HepG2 (cell line): ENCODE measurements around the gene CCDC142. TPM values are rescaled to one million over a fixed set of nuclear protein-coding genes. Genes with fewer than 3 reads are reported as not detected.

ENCODE experiments used
- ATM ChIP-seq: fragments of 450-650 bp; IDR thresholded peaks from 2 replicates; pipeline ENCODE4 v1.7.1; 2017; ENCODE audit warnings: mild to moderate bottlenecking, borderline replicate concordance
- HDAC6 ChIP-seq: fragments of 200-600 bp; sonication (generic); IDR thresholded peaks from 2 replicates; pipeline ENCODE4 v1.7.0; 2017; ENCODE audit warnings: mild to moderate bottlenecking, antibody characterized with exemption, low read length, low read depth
- HOXA3 ChIP-seq: sonication (generic); formaldehyde crosslinking; IDR thresholded peaks from 2 replicates; pipeline ENCODE4 v1.5.0; 2020; ENCODE audit warnings: missing genetic modification reagents
- SIX4 ChIP-seq: sonication (generic); formaldehyde crosslinking; IDR thresholded peaks from 2 replicates; pipeline ENCODE4 v1.4.0; 2020; ENCODE audit warnings: missing genetic modification reagents
- SRSF9 ChIP-seq: fragments of 200-400 bp; formaldehyde crosslinking; IDR thresholded peaks from 2 replicates; pipeline ENCODE4 v1.6.1; 2018; ENCODE audit warnings: borderline replicate concordance, mild to moderate bottlenecking, low read depth, low read length; ENCODE audit not compliant: insufficient read depth, poor library complexity, severe bottlenecking
- U2AF2 ChIP-seq: fragments of 200-400 bp; formaldehyde crosslinking; IDR thresholded peaks from 2 replicates; pipeline ENCODE4 v1.6.1; 2017; ENCODE audit warnings: low read depth, mild to moderate bottlenecking, low read length
- ZBTB7B ChIP-seq: sonication (generic); formaldehyde crosslinking; IDR thresholded peaks from 2 replicates; pipeline ENCODE4 v1.4.0; 2020; ENCODE audit warnings: missing genetic modification reagents
- ZFP36 ChIP-seq: fragments of 150-350 bp; IDR thresholded peaks from 2 replicates; pipeline ENCODE4 v1.6.1; 2018; ENCODE audit warnings: borderline replicate concordance, low read length, low read depth; ENCODE audit not compliant: partially characterized antibody
- ZKSCAN5 ChIP-seq: sonication (generic); formaldehyde crosslinking; IDR thresholded peaks from 2 replicates; pipeline ENCODE4 v1.5.1; 2020; ENCODE audit warnings: mild to moderate bottlenecking, missing genetic modification reagents
- ZNF292 ChIP-seq: sonication (generic); formaldehyde crosslinking; IDR thresholded peaks from 2 replicates; pipeline ENCODE4 v1.8.1; 2022; ENCODE audit warnings: mild to moderate bottlenecking, low read depth, missing genetic modification reagents, borderline replicate concordance
- ZNF549 ChIP-seq: sonication (generic); formaldehyde crosslinking; IDR thresholded peaks from 2 replicates; pipeline ENCODE4 v1.5.0; 2020; ENCODE audit warnings: missing genetic modification reagents
- ZNF782 ChIP-seq: sonication (generic); formaldehyde crosslinking; IDR thresholded peaks from 2 replicates; pipeline ENCODE4 v1.4.0; 2020; ENCODE audit warnings: missing genetic modification reagents, mild to moderate bottlenecking, borderline replicate concordance
- polyA plus RNA-seq, 8 experiments: library from polyadenylated mRNA; depleted of rRNA in 3 of 8; stranded (reverse) in 7 of 8; unstranded in 1 of 8; fragments of >200 nt; fragmentation: Illumina TruSeq in 4 of 8; extraction: Trizol in 4 of 8; gene quantifications; 2 replicates each; pipeline versions ENCODE4 v1.2.1 to v1.2.3, GENCODE V29; 2011 to 2016; ENCODE audit warnings: low read depth in 4 of 8, missing spikeins in 1 of 8, mixed read lengths in 1 of 8; ENCODE audit not compliant: insufficient read depth in 1 of 8
- total RNA-seq, 5 experiments: library from RNA; depleted of rRNA; stranded (reverse); fragments of >200 nt; fragmentation: Illumina TruSeq; extraction: Trizol; gene quantifications; 2 replicates each; pipeline ENCODE4 v1.2.3, GENCODE V29; 2016; ENCODE audit warnings: low read depth in 1 of 5
- TF ChIP-seq, protein P1 (sequence below): sonication (generic); formaldehyde crosslinking; IDR thresholded peaks from 2 replicates; pipeline ENCODE4 v1.9.0; 2021; ENCODE audit warnings: missing genetic modification reagents, borderline replicate concordance
- TF ChIP-seq, protein P2 (sequence below), 2 experiments: fragments of 450-650 bp in 1 of 2; sonication (generic) in 1 of 2; formaldehyde crosslinking; IDR thresholded peaks; 2 replicates each; pipeline versions ENCODE4 v1.5.0 to v1.8.0; 2020 to 2022; ENCODE audit warnings: mild to moderate bottlenecking in 1 of 2, missing genetic modification reagents in 1 of 2
- TF ChIP-seq, protein P3 (sequence below): IDR thresholded peaks from 2 replicates; pipeline ENCODE4 v1.6.1; 2016; ENCODE audit warnings: low read depth, control low read depth
- TF ChIP-seq, protein P4 (sequence below): sonication (generic); formaldehyde crosslinking; IDR thresholded peaks from 2 replicates; pipeline ENCODE4 v1.5.0; 2020; ENCODE audit warnings: mild to moderate bottlenecking, missing genetic modification reagents
- TF ChIP-seq, protein P5 (sequence below): sonication (generic); formaldehyde crosslinking; conservative IDR thresholded peaks from 2 replicates; pipeline ENCODE4 v1.4.0; 2020; ENCODE audit warnings: missing genetic modification reagents

The CCDC142 gene
- total and polyA plus RNA-seq, 2 of the 13 experiments (the other 11 are each of a cell fraction or from before 2014, with no cell fraction given) = 14.7 to 30.4 TPM

DNA sequence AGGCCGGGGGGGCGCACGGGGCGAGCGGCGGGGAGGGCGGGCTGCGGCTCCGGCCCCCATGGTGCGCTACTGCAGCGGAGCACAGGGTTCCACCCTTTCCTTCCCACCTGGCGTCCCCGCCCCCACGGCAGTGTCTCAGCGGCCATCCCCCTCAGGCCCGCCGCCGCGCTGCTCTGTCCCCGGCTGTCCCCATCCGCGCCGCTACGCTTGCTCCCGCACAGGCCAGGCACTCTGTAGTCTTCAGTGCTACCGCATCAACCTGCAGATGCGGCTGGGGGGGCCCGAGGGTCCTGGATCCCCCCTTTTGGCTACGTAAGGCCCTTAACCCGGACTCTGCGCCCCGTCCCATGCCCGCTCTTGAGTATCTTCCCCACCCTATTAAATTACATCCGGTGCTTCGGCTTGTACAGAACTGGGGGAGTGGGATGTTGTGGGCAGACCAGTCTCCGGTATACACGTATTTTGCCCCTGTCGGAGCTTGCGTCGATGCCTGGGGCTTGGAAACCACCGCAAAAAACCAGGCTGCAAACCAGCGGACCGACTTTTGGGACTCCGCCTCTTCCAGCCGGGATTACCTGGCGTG, 25.2 kb downstream of the CCDC142 start (continued):
- TF ChIP-seq, protein P1, sequence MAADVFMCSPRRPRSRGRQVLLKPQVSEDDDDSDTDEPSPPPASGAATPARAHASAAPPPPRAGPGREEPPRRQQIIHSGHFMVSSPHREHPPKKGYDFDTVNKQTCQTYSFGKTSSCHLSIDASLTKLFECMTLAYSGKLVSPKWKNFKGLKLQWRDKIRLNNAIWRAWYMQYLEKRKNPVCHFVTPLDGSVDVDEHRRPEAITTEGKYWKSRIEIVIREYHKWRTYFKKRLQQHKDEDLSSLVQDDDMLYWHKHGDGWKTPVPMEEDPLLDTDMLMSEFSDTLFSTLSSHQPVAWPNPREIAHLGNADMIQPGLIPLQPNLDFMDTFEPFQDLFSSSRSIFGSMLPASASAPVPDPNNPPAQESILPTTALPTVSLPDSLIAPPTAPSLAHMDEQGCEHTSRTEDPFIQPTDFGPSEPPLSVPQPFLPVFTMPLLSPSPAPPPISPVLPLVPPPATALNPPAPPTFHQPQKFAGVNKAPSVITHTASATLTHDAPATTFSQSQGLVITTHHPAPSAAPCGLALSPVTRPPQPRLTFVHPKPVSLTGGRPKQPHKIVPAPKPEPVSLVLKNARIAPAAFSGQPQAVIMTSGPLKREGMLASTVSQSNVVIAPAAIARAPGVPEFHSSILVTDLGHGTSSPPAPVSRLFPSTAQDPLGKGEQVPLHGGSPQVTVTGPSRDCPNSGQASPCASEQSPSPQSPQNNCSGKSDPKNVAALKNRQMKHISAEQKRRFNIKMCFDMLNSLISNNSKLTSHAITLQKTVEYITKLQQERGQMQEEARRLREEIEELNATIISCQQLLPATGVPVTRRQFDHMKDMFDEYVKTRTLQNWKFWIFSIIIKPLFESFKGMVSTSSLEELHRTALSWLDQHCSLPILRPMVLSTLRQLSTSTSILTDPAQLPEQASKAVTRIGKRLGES (CRISPR knock-in tag) = no peak
- TF ChIP-seq ZFP36 = no peak
- no peak for TF ChIP-seq HDAC6
- TF ChIP-seq SRSF9 = no peak
- TF ChIP-seq, protein P2, sequence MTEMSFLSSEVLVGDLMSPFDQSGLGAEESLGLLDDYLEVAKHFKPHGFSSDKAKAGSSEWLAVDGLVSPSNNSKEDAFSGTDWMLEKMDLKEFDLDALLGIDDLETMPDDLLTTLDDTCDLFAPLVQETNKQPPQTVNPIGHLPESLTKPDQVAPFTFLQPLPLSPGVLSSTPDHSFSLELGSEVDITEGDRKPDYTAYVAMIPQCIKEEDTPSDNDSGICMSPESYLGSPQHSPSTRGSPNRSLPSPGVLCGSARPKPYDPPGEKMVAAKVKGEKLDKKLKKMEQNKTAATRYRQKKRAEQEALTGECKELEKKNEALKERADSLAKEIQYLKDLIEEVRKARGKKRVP (CRISPR knock-in tag; IDR thresholded peaks at IDR 0.05) = no peak; a peak in 1 of 4 replicates
- no peak for TF ChIP-seq U2AF2
- TF ChIP-seq, protein P3, sequence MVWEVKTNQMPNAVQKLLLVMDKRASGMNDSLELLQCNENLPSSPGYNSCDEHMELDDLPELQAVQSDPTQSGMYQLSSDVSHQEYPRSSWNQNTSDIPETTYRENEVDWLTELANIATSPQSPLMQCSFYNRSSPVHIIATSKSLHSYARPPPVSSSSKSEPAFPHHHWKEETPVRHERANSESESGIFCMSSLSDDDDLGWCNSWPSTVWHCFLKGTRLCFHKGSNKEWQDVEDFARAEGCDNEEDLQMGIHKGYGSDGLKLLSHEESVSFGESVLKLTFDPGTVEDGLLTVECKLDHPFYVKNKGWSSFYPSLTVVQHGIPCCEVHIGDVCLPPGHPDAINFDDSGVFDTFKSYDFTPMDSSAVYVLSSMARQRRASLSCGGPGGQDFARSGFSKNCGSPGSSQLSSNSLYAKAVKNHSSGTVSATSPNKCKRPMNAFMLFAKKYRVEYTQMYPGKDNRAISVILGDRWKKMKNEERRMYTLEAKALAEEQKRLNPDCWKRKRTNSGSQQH (CRISPR knock-in tag) = no peak
- TF ChIP-seq, protein P4, sequence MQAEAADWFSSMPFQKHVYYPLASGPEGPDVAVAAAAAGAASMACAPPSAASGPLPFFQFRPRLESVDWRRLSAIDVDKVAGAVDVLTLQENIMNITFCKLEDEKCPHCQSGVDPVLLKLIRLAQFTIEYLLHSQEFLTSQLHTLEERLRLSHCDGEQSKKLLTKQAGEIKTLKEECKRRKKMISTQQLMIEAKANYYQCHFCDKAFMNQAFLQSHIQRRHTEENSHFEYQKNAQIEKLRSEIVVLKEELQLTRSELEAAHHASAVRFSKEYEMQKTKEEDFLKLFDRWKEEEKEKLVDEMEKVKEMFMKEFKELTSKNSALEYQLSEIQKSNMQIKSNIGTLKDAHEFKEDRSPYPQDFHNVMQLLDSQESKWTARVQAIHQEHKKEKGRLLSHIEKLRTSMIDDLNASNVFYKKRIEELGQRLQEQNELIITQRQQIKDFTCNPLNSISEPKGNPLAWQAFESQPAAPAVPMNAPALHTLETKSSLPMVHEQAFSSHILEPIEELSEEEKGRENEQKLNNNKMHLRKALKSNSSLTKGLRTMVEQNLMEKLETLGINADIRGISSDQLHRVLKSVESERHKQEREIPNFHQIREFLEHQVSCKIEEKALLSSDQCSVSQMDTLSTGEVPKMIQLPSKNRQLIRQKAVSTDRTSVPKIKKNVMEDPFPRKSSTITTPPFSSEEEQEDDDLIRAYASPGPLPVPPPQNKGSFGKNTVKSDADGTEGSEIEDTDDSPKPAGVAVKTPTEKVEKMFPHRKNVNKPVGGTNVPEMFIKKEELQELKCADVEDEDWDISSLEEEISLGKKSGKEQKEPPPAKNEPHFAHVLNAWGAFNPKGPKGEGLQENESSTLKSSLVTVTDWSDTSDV (CRISPR knock-in tag) = no peak
- TF ChIP-seq ZBTB7B = peak; percentile 90
- peak; percentile 87; the same call in 1 of the 2 replicates for TF ChIP-seq ZNF782 (CRISPR knock-in tag)
- no peak for TF ChIP-seq ZKSCAN5 (CRISPR knock-in tag)
- no peak for TF ChIP-seq SIX4 (CRISPR knock-in tag)
- peak; percentile 77; the same call in 1 of the 2 replicates for TF ChIP-seq HOXA3 (CRISPR knock-in tag)
- TF ChIP-seq, protein P5, sequence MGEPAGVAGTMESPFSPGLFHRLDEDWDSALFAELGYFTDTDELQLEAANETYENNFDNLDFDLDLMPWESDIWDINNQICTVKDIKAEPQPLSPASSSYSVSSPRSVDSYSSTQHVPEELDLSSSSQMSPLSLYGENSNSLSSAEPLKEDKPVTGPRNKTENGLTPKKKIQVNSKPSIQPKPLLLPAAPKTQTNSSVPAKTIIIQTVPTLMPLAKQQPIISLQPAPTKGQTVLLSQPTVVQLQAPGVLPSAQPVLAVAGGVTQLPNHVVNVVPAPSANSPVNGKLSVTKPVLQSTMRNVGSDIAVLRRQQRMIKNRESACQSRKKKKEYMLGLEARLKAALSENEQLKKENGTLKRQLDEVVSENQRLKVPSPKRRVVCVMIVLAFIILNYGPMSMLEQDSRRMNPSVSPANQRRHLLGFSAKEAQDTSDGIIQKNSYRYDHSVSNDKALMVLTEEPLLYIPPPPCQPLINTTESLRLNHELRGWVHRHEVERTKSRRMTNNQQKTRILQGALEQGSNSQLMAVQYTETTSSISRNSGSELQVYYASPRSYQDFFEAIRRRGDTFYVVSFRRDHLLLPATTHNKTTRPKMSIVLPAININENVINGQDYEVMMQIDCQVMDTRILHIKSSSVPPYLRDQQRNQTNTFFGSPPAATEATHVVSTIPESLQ = no peak; the same call in 1 of the 2 replicates
- 0 out of 2 replicates have a peak, but pooled peaks have one; percentile 2 for TF ChIP-seq ZNF292
- no peak for TF ChIP-seq ATM
- TF ChIP-seq ZNF549 (CRISPR knock-in tag) = no peak
